Karpas-422 (cell line): ENCODE measurements around the gene MRPL43. TPM values are rescaled to one million over a fixed set of nuclear protein-coding genes. Genes with fewer than 3 reads are reported as not detected.

ENCODE experiments used
- DNase-seq: peaks from one replicate; pipeline ENCODE4 v3.0.0-alpha.2; 2015
- H2AFZ ChIP-seq: fragments of 200-600 bp; sonication (generic); 2 replicates; pipeline ENCODE4 v1.6.1; 2014; ENCODE audit warnings: antibody characterized with exemption, low read length, mixed read lengths
- H3K27ac ChIP-seq: fragments of 200-600 bp; sonication (generic); 2 replicates; pipeline ENCODE4 v1.5.1; 2014; ENCODE audit warnings: mild to moderate bottlenecking, low read length, moderate library complexity
- H3K27me3 ChIP-seq: fragments of 200-600 bp; sonication (generic); 2 replicates; pipeline ENCODE4 v1.6.1; 2014; ENCODE audit warnings: low read length, mixed read lengths
- H3K36me3 ChIP-seq: fragments of 200-600 bp; sonication (generic); 2 replicates; pipeline ENCODE4 v1.6.1; 2014; ENCODE audit warnings: low read length, mixed read lengths; ENCODE audit not compliant: insufficient read depth
- H3K4me1 ChIP-seq: fragments of 200-600 bp; sonication (generic); 2 replicates; pipeline ENCODE4 v1.6.1; 2014; ENCODE audit warnings: mild to moderate bottlenecking, low read length, mixed read lengths
- H3K4me2 ChIP-seq: fragments of 200-600 bp; sonication (generic); 2 replicates; pipeline ENCODE4 v1.6.1; 2014; ENCODE audit warnings: low read length, low read depth, mild to moderate bottlenecking; ENCODE audit not compliant: poor library complexity, severe bottlenecking
- H3K4me3 ChIP-seq: fragments of 200-600 bp; sonication (generic); 2 replicates; pipeline ENCODE4 v1.5.1; 2014; ENCODE audit warnings: mild to moderate bottlenecking, antibody characterized with exemption, low read length, mixed read lengths
- H3K79me2 ChIP-seq: fragments of 200-600 bp; sonication (generic); 2 replicates; pipeline ENCODE4 v1.6.1; 2014; ENCODE audit warnings: mild to moderate bottlenecking, low read length, mixed read lengths
- H3K9ac ChIP-seq: fragments of 200-600 bp; sonication (generic); 2 replicates; pipeline ENCODE4 v1.6.0; 2014; ENCODE audit warnings: low read length
- H3K9me2 ChIP-seq: fragments of 200-600 bp; sonication (generic), shearing (Covaris generic); replicated peaks from 2 replicates; pipeline ENCODE4 v1.6.0; 2014; ENCODE audit warnings: mild to moderate bottlenecking, low read length, moderate library complexity; ENCODE audit not compliant: insufficient read depth
- H3K9me3 ChIP-seq: fragments of 300-700, 200-600 bp; sonication (generic); 2 replicates; pipeline ENCODE4 v1.6.1; 2014; ENCODE audit warnings: low read length, mixed read lengths
- H4K20me1 ChIP-seq: fragments of 200-600 bp; sonication (generic); 2 replicates; pipeline ENCODE4 v1.6.1; 2014; ENCODE audit warnings: mild to moderate bottlenecking, antibody characterized with exemption, low read length, low read depth; ENCODE audit not compliant: insufficient read depth
- total RNA-seq: library from RNA; depleted of rRNA; stranded (reverse); fragments of >200 nt; shearing (Covaris generic); gene quantifications from 2 replicates; pipeline ENCODE4 v1.2.3, GENCODE V29; 2014; ENCODE audit warnings: low replicate concordance

The MRPL43 gene
- total RNA-seq, 1 experiment from 2014 or later, result 86.3 TPM

DNA sequence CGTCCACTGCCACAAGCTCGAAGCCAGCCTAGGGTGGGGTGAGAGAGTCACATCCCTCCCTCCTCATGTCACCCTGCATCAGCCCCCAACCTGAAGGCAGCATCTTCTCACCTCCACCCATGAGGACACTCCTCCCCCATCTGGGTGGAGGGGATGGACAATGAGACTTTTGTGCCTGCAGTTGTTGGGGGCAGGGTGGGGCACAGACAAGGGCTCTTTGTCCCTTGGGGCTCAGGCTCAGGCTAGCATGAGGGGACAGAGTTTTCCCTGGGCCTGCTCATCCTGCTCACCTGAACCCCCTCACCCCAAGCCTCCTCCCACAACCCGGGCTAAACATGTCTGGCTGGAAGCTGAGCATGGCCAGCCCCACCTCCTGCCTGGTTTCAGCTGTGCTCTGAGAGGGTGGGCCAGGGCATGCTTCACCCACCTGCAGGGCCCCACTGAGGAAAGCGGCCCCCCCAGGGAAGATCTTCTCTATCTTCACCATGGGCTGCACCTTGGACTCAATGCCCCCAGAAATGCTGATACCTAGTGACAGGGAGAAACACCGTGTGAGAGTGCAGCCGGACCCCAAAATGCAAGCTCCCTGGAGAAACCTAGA is 21.6 kb upstream of the MRPL43 start:
- peaks cover 14% of the 10 kb centered on the region for H3K4me1 ChIP-seq
- no peaks in the 10 kb centered on the region for H3K36me3 ChIP-seq
- no peaks in the 10 kb centered on the region for H3K79me2 ChIP-seq
- H2AFZ ChIP-seq, result no peak overlapping the region
- no peak overlapping the region for H3K4me3 ChIP-seq
- no peaks in the 10 kb centered on the region for H3K27me3 ChIP-seq
- no peaks in the 10 kb centered on the region for H3K9me2 ChIP-seq
- H4K20me1 ChIP-seq, result no peaks in the 10 kb centered on the region
- no peaks in the 10 kb centered on the region for H3K9me3 ChIP-seq
- H3K4me2 ChIP-seq, result no peak overlapping the region
- DNase-seq, result no peak
- H3K27ac ChIP-seq, result no peak overlapping the region
- H3K9ac ChIP-seq, result no peak overlapping the region

DNA sequence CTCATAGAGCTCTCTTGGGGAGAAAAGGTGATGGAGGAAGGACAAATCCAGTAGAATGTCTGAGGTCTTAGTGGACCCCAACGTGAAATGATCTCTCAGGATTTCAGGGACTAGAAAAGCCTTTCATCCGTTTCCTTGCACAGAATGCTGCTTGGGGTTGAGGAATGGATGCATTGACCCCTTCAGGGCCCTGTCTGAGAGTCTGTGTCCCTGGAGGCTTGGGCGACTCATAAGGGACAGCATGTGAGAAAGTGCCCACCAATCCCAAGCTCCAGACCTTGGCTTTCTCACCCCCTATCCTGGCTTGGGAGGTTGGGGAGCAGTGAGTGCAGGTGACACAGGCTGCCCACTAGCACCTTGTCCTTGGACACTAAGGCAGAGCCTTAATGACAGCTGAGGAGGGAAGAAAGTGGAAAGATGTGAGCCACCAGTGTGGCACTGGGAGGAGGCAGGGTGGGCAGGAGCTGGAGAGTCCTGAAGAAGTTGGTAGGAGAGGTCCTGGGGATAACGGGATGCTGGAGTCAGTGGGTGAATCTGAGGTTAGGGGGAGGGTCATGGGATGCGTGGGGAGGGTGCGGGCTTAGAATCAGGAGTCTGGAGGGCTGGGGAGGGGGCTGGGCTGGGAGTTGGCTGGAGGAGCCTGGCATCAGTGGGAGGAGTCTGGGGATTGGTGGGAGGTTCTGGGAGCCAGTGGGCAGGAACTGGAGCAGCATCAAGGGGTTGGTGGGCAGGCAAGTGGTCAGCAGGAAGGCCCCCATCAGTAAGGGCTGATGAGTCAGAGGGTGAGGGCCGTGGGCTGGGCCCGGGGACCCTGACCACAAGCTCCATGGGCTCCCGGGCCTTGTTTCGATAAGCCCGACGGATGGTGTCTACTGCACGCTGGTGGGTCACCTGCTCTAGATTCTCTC is 20.9 kb upstream of the MRPL43 start:
- H3K9ac ChIP-seq, result no peak overlapping the region
- no peak overlapping the region for H3K4me2 ChIP-seq

DNA sequence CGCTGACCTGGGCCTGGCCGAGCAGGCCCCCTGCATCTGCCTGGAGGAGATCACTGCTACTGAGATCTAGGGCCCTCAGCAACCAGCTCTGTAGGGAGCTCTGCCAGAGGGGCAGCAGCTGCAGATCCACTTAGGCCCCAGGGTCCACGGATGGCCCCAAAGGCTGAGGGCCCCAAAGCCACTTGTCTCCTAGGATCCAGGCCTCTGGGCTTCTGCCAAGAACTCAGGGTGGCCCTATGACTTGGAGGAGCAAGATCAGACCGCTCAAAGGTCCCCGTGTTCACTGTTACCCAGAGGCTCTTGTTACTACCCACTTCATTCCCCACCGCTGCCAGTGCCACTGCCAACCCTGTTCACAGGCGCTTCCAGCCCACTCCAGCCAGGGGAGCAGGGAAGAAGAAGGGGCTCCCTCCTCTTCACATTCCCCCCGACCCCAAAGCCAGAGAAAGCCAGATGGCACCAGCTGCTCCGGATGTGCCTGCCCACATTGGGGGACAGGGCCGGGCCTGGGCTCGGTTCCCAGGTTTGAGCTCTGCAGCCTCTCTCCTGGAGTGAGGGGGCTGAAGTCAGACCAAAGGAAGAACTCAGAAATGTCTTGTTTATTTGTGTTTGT is 19.9 kb upstream of the MRPL43 start:
- Histone ChIP-seq H3K27me3 (no peaks in the 10 kb centered on the region), H3K9me3 (no peaks in the 10 kb centered on the region), H3K4me3 (no peak overlapping the region), H2AFZ (no peak overlapping the region), H4K20me1 (no peaks in the 10 kb centered on the region), H3K36me3 (0 out of 2 replicates have a peak, but pooled peaks cover 3% of the 10 kb centered on the region), H3K4me2 (no peak overlapping the region), H3K27ac (no peak overlapping the region), H3K9me2 (no peaks in the 10 kb centered on the region), H3K4me1 (peaks cover 3% of the 10 kb centered on the region; the same call in 1 of the 2 replicates), H3K9ac (no peak overlapping the region), H3K79me2 (no peaks in the 10 kb centered on the region)
- DNase-seq, result no peak

More for the DNA sequence above, 20.9 kb upstream of the MRPL43 start:
- H3K27me3 ChIP-seq, result no peaks in the 10 kb centered on the region
- H3K9me3 ChIP-seq, result no peaks in the 10 kb centered on the region
- H3K27ac ChIP-seq, result no peak overlapping the region
- H3K4me1 ChIP-seq, result peaks cover 9% of the 10 kb centered on the region
- H3K4me3 ChIP-seq, result no peak overlapping the region
- H3K9me2 ChIP-seq, result no peaks in the 10 kb centered on the region
- H2AFZ ChIP-seq, result no peak overlapping the region
- no peaks in the 10 kb centered on the region for H4K20me1 ChIP-seq
- 0 out of 2 replicates have a peak, but pooled peaks cover under 1% of the 10 kb centered on the region for H3K36me3 ChIP-seq
- no peaks in the 10 kb centered on the region for H3K79me2 ChIP-seq
- DNase-seq, result no peak

DNA sequence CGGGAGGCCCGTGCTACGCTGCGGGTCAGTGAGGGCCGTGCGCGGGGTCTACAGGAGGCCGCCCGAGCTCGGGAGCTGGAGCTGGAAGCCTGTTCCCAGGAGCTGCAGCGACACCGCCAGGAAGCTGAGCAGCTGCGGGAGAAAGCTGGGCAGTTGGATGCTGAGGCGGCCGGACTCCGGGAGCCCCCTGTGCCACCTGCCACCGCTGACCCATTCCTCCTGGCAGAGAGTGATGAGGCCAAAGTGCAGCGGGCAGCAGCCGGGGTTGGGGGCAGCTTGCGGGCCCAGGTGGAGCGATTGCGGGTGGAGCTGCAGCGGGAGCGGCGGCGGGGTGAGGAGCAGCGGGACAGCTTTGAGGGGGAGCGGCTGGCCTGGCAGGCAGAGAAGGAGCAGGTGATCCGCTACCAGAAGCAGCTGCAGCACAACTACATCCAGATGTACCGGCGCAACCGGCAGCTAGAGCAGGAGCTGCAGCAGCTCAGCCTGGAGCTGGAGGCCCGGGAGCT is 19.3 kb upstream of the MRPL43 start:
- DNase-seq, result no peak
- H3K9ac ChIP-seq, result no peak overlapping the region
- H3K4me2 ChIP-seq, result no peak overlapping the region
- H3K79me2 ChIP-seq, result no peaks in the 10 kb centered on the region
- no peaks in the 10 kb centered on the region for H3K9me3 ChIP-seq
- H3K36me3 ChIP-seq, result 0 out of 2 replicates have a peak, but pooled peaks cover 3% of the 10 kb centered on the region
- H3K27me3 ChIP-seq, result no peaks in the 10 kb centered on the region
- H2AFZ ChIP-seq, result no peak overlapping the region
- H3K9me2 ChIP-seq, result no peaks in the 10 kb centered on the region
- H3K27ac ChIP-seq, result no peak overlapping the region
- peaks cover 3% of the 10 kb centered on the region; the same call in 1 of the 2 replicates for H3K4me1 ChIP-seq
- no peaks in the 10 kb centered on the region for H4K20me1 ChIP-seq
- H3K4me3 ChIP-seq, result no peak overlapping the region

DNA sequence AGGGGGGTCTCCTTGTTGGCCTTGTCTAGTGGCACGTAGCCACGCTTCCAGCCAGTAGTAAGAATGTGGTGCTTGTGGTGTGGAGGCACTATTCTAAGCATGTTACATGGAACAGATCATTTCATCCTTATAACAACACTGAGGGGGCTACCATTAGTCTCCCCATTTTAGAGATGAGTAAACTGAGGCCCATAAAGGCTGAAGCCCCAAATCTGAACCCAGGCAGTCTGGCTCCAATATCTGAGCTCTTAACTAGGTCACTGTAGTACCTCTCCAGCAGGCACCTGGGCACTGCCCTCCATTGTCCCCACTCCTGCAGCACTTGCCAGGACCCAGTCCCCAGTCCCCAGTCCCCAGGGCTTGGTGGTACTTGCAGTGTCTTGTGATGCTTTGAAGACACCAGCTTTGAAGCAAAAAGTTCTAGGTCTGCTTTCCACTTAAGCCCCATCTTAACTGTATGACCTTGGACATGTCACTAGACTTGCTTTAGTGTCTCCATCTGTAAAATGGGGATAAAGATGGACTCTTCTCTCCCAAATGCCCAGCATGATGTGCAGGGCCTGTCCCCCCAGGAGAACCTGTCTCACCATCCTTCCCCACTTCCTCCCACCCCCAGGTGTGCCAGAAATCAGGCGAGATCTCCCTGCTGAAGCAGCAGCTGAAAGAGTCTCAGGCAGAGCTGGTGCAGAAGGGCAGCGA is 18.7 kb upstream of the MRPL43 start:
- H3K9me3 ChIP-seq, result no peaks in the 10 kb centered on the region
- no peak overlapping the region for H3K4me2 ChIP-seq
- no peaks in the 10 kb centered on the region for H3K9me2 ChIP-seq
- peaks cover 4% of the 10 kb centered on the region for H3K79me2 ChIP-seq
- H3K36me3 ChIP-seq, result 0 out of 2 replicates have a peak, but pooled peaks cover 3% of the 10 kb centered on the region
- no peak for DNase-seq
- no peaks in the 10 kb centered on the region for H4K20me1 ChIP-seq
- no peaks in the 10 kb centered on the region for H3K27me3 ChIP-seq
- no peak overlapping the region for H3K9ac ChIP-seq
- H3K4me3 ChIP-seq, result no peak overlapping the region
- no peak overlapping the region for H2AFZ ChIP-seq
- H3K27ac ChIP-seq, result no peak overlapping the region
- H3K4me1 ChIP-seq, result peaks cover 3% of the 10 kb centered on the region; the same call in 1 of the 2 replicates

DNA sequence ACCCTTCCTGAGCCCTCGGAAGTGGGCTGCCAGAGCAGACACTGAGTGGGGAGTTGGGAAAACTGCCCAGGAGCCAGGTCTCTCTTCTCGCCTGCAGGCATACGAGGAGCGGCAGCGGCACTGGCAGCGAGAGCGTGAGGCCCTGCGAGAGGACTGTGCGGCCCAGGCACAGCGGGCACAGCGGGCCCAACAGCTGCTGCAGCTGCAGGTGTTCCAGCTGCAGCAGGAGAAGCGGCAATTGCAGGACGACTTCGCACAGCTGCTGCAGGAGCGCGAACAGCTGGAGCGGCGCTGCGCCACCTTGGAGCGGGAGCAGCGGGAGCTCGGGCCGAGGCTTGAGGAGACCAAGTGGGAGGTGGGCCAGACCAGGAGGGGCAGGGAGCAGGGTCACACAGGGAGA is 18.1 kb upstream of the MRPL43 start:
- H3K79me2 ChIP-seq, result peaks cover 6% of the 10 kb centered on the region
- H3K4me3 ChIP-seq, result no peak overlapping the region
- no peak overlapping the region for H3K27ac ChIP-seq
- H3K4me1 ChIP-seq, result peaks cover 3% of the 10 kb centered on the region; the same call in 1 of the 2 replicates
- H3K9ac ChIP-seq, result no peak overlapping the region
- no peaks in the 10 kb centered on the region for H3K9me2 ChIP-seq
- no peaks in the 10 kb centered on the region for H3K9me3 ChIP-seq
- DNase-seq, result no peak
- no peaks in the 10 kb centered on the region for H4K20me1 ChIP-seq
- H3K4me2 ChIP-seq, result no peak overlapping the region
- H3K36me3 ChIP-seq, result 0 out of 2 replicates have a peak, but pooled peaks cover 3% of the 10 kb centered on the region
- H2AFZ ChIP-seq, result no peak overlapping the region
- H3K27me3 ChIP-seq, result no peaks in the 10 kb centered on the region

DNA sequence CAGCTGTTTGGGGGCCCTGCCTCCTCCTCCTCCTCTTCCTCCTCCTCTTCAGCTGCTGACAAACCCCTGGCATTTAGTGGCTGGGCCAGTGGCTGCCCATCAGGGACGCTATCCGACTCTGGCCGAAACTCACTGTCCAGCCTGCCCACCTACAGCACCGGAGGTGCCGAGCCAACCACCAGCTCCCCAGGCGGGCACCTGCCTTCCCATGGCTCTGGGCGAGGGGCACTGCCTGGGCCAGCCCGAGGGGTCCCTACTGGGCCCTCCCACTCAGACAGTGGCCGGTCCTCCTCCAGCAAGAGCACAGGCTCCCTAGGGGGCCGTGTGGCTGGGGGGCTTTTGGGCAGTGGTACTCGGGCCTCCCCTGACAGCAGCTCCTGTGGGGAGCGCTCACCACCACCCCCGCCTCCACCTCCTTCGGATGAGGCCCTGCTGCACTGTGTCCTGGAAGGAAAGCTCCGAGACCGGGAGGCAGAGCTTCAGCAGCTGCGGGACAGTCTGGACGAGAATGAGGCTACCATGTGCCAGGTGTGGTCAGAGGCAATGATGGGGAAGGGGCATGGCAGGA is 16.4 kb upstream of the MRPL43 start:
- Histone ChIP-seq H3K9me3 (no peaks in the 10 kb centered on the region), H3K79me2 (peaks cover 12% of the 10 kb centered on the region), H3K4me1 (peaks cover 3% of the 10 kb centered on the region), H3K4me2 (no peak overlapping the region), H3K9ac (no peak overlapping the region), H3K4me3 (no peak overlapping the region), H2AFZ (no peak overlapping the region), H4K20me1 (no peaks in the 10 kb centered on the region), H3K27ac (no peak overlapping the region), H3K27me3 (no peaks in the 10 kb centered on the region), H3K9me2 (no peaks in the 10 kb centered on the region), H3K36me3 (0 out of 2 replicates have a peak, but pooled peaks cover 3% of the 10 kb centered on the region)
- no peak for DNase-seq
